Left ventricle myocardium inferior (tissue), 1 donor: ENCODE data around the gene STX4. TPM values are rescaled to one million over a fixed set of nuclear protein-coding genes. Genes with fewer than 3 reads are reported as not detected.

Experiments
- DNase-seq: peaks from one replicate; pipeline ENCODE4 v3.0.0-alpha.2; 2020
- H3K27ac ChIP-seq: fragments of 200-600 bp; replicated peaks from 2 replicates; pipeline ENCODE4 v1.8.0; 2021
- H3K27me3 ChIP-seq: fragments of 200-600 bp; 2 replicates; pipeline ENCODE4 v1.8.0; 2021; ENCODE audit warnings: low read depth
- H3K36me3 ChIP-seq: fragments of 200-600 bp; 2 replicates; pipeline ENCODE4 v1.8.0; 2021
- H3K4me1 ChIP-seq: fragments of 200-600 bp; 2 replicates; pipeline ENCODE4 v1.8.0; 2021
- H3K4me3 ChIP-seq: fragments of 200-600 bp; 2 replicates; pipeline ENCODE4 v1.8.0; 2021; ENCODE audit warnings: mild to moderate bottlenecking, moderate library complexity
- H3K9me3 ChIP-seq: fragments of 200-600 bp; replicated peaks from 2 replicates; pipeline ENCODE4 v1.8.0; 2021
- CTCF ChIP-seq: fragments of 200-600 bp; IDR thresholded peaks from 2 replicates; pipeline ENCODE4 v1.8.0; 2021; ENCODE audit warnings: antibody characterized with exemption, mild to moderate bottlenecking, borderline replicate concordance
- intact Hi-C: fragments of 100-400 bp; cut with micrococcal nuclease; formaldehyde crosslinking; loops from one replicate; pipeline ENCODE4 v1.11.0; 2022
- total RNA-seq: library from RNA; stranded (reverse); fragmentation: NEBNext Ultra II Directional; extraction: Animal tissue kit (Norgen Biotek cat#: 25700); gene quantifications from one replicate; pipeline ENCODE4 v1.2.1, GENCODE V29; 2021
- donor health status: DM: no; HTN: yes; CAD: no; lungs with severe emphysema.

The STX4 gene
- total RNA-seq, 1 donor from 2014 or later: 43.1 TPM

- intact Hi-C loops: no loop called here
- H3K9me3 ChIP-seq: no peaks in the 10 kb centered on the region
- H3K27me3 ChIP-seq: no peaks in the 10 kb centered on the region
- DNase-seq: no peak
- TF ChIP-seq CTCF: no peak
- no peak overlapping the region for H3K27ac ChIP-seq
- peaks cover 20% of the 10 kb centered on the region for H3K4me1 ChIP-seq
- H3K4me3 ChIP-seq: no peak overlapping the region
- H3K36me3 ChIP-seq: peaks cover 44% of the 10 kb centered on the region
Observed at GRCh38 chr16:31061126-31061812, 27.9 kb downstream of the STX4 start.

- DNase-seq: no peak
- H3K27me3 ChIP-seq: no peaks in the 10 kb centered on the region
- H3K36me3 ChIP-seq: peaks cover 44% of the 10 kb centered on the region
- H3K27ac ChIP-seq: no peak overlapping the region
- no peak overlapping the region for H3K4me3 ChIP-seq
- intact Hi-C loops: no loop called here
- no peaks in the 10 kb centered on the region for H3K9me3 ChIP-seq
- H3K4me1 ChIP-seq: peaks cover 20% of the 10 kb centered on the region
- no peak for TF ChIP-seq CTCF
Observed at GRCh38 chr16:31061813-31062440, 28.6 kb downstream of the STX4 start.

- H3K4me3 ChIP-seq: no peak overlapping the region
- no peak for TF ChIP-seq CTCF
- H3K4me1 ChIP-seq: peaks cover 20% of the 10 kb centered on the region
- no peak for DNase-seq
- no peaks in the 10 kb centered on the region for H3K9me3 ChIP-seq
- intact Hi-C loops: no loop called here
- no peaks in the 10 kb centered on the region for H3K27me3 ChIP-seq
- peaks cover 34% of the 10 kb centered on the region for H3K36me3 ChIP-seq
- no peak overlapping the region for H3K27ac ChIP-seq
Observed at GRCh38 chr16:31063495-31063842, 30.1 kb downstream of the STX4 start.

GRCh38 chr16:31063843-31064611 is 30.7 kb downstream of the STX4 start:
- Histone ChIP-seq H3K27ac (peak overlapping the region; percentile 78), H3K36me3 (peaks cover 31% of the 10 kb centered on the region), H3K4me1 (peaks cover 20% of the 10 kb centered on the region), H3K27me3 (no peaks in the 10 kb centered on the region), H3K4me3 (no peak overlapping the region), H3K9me3 (no peaks in the 10 kb centered on the region)
- TF ChIP-seq CTCF: no peak
- no peak for DNase-seq
- intact Hi-C loops: no loop called here

GRCh38 chr16:31064882-31065461 is 31.6 kb downstream of the STX4 start:
- Histone ChIP-seq H3K4me1 (peaks cover 20% of the 10 kb centered on the region), H3K9me3 (no peaks in the 10 kb centered on the region), H3K4me3 (no peak overlapping the region), H3K36me3 (peaks cover 31% of the 10 kb centered on the region), H3K27ac (peak overlapping the region; percentile 78), H3K27me3 (no peaks in the 10 kb centered on the region)
- intact Hi-C loops: no loop called here
- TF ChIP-seq CTCF: no peak
- DNase-seq: peak; percentile 68
